ENCODE data around the gene IL22RA2. TPM values are rescaled to one million over a fixed set of nuclear protein-coding genes. Genes with fewer than 3 reads are reported as not detected.

The IL22RA2 gene
- total RNA-seq, 1 experiment from 2014 or later, result not detected

DNA sequence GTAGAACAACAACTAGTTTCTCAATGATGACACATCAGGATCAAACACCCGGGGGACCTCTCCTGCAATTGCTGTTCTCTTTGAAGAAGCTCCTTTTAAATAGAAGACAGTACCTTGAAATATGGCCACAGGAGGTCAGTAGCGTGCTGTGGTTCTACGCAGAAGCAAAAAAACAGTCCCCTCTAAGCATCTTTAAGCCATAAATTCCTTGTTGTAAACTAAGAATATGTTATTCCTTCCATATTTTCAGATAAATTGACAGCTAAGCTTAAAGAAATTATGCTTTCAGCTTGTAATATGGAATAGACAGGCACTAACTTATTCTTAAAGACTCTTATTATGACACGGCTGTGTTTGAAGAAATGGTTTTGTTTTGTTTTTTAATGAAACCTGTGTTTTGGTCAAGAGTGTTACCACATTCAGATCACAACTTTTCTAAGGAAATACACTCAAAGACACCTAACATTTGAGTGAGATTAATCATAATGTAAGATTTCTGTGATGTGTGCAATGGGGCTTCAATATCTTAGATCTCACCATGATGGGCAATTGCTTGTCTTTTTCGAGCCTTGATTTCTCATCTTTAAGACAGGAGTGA is 78.9 kb downstream of the IL22RA2 start:
- ChIA-PET CTCF (interaction anchor here (0.5 to 2.1 kb wide), 30 partner anchors 10 to 910 kb away, joined by 3 to 29 read pairs (median 3); no protein-coding TSS in a partner anchor), POLR2A (interaction anchor here (0.6 kb wide), 2 partner anchors 220 to 470 kb away, joined by 3 to 6 read pairs; no protein-coding TSS in a partner anchor)
- DNase-seq (ENCODE audit: low spot score) (peak; percentile 55), ATAC-seq (peak; percentile 72)
- Mint-ChIP-seq H3K4me3 (no peak overlapping the region), H3K4me1 (peaks cover 13% of the 10 kb centered on the region), H3K27ac (no peak overlapping the region), H3K36me3 (no peaks in the 10 kb centered on the region), H3K27me3 (ENCODE audit: low read depth) (no peaks in the 10 kb centered on the region; the same call in 1 of the 2 replicates), H3K9me3 (peaks cover 8% of the 10 kb centered on the region)
- TF ChIP-seq EMX1 (CRISPR knock-in tag; IDR thresholded peaks at IDR 0.05), result no peak
- TF ChIP-seq, protein P1, sequence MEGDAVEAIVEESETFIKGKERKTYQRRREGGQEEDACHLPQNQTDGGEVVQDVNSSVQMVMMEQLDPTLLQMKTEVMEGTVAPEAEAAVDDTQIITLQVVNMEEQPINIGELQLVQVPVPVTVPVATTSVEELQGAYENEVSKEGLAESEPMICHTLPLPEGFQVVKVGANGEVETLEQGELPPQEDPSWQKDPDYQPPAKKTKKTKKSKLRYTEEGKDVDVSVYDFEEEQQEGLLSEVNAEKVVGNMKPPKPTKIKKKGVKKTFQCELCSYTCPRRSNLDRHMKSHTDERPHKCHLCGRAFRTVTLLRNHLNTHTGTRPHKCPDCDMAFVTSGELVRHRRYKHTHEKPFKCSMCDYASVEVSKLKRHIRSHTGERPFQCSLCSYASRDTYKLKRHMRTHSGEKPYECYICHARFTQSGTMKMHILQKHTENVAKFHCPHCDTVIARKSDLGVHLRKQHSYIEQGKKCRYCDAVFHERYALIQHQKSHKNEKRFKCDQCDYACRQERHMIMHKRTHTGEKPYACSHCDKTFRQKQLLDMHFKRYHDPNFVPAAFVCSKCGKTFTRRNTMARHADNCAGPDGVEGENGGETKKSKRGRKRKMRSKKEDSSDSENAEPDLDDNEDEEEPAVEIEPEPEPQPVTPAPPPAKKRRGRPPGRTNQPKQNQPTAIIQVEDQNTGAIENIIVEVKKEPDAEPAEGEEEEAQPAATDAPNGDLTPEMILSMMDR (IDR thresholded peaks at IDR 0.05), result peak; percentile 45; the same call in 1 of the 2 replicates

Other genes with a start within 250 kb of the IL22RA2 start
- gene IL20RA, start 128.7 kb downstream of the IL22RA2 start, total RNA-seq (2021), result 0.78 to 1.3 TPM (median 1.2 TPM) in 3 replicates
- 15.7 to 17.6 TPM (median 17.5 TPM) in 3 replicates for gene IFNGR1, start 45.7 kb upstream of the IL22RA2 start, total RNA-seq (2021)

All from WTC11 (cell line).